GM08714 (cell line): Measurements from ENCODE around the gene COPS6.

ENCODE experiments used
- H3K4me3 ChIP-seq: fragments of 200-500 bp; sonication (Bioruptor generic); 2 replicates; pipeline ENCODE4 v1.5.1; 2014; ENCODE audit warnings: mild to moderate bottlenecking, low read length, inconsistent platforms
- ZNF274 ChIP-seq: IDR thresholded peaks from 2 replicates; pipeline ENCODE4 v1.6.1; 2012; ENCODE audit warnings: mild to moderate bottlenecking, low read depth, low read length

Gene COPS6

DNA sequence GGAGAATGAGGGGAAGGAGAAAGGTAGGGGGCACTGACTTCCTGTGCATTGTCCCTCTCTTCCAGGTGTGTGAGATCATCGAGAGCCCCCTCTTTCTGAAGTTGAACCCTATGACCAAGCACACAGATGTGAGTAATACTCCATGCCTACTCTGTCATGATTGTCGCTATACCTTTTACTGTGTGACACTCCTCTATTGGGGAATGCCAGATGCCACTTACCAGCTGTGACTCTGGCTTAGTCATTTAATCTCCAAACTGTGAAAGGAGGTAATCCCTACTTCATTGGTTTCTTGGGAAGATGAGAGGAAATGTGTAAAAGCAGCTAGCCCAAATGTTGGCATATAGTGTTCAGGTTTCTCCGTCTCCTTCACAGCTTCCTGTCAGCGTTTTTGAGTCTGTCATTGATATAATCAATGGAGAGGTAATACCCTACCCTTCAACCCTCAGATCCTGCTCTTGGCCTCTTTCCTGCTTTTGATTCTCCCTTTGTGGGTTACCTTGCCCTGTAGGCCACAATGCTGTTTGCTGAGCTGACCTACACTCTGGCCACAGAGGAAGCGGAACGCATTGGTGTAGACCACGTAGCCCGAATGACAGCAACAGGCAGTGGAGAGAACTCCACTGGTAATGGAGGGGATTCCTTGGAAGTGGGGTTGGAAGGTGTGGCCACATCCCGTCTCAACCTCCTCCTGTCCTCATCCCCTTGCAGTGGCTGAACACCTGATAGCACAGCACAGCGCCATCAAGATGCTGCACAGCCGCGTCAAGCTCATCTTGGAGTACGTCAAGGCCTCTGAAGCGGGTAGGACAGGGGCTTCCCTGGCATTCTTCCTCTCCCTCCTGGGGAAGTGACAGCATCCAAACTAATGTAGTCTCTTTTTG lies 2.0 kb downstream of the COPS6 start:
- no peak for TF ChIP-seq ZNF274
- no peak overlapping the region for H3K4me3 ChIP-seq

- no peak for TF ChIP-seq ZNF274
- H3K4me3 ChIP-seq: no peak overlapping the region
These were observed 2.8 kb downstream of the COPS6 start for GRCh38 chr7:100091411-100092181.

GRCh38 chr7:100093054-100093453 lies 4.3 kb downstream of the COPS6 start:
- TF ChIP-seq ZNF274: no peak
- H3K4me3 ChIP-seq: no peak overlapping the region

DNA sequence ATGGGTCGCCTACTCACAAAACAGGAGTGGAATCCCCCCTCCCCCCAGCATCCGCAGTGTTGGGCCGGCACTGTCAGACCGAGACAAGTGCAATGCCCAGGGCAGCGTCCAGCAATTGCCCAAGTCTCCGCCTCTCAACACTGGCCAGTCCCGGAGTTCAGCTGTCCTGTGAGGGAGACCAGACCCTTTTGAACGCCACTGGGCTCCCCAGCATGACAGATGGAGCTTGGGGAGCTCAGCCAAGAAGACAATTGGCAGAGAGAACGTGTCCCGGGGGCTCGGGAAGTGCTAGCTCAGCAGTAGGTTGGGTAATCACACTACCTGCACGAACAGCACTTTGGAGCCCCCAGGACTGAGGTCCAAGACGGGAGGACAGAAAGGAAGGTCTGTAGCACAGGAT lies 4.7 kb downstream of the COPS6 start:
- no peak for TF ChIP-seq ZNF274
- no peak overlapping the region for H3K4me3 ChIP-seq

GRCh38 chr7:100093925-100094486 lies 5.2 kb downstream of the COPS6 start:
- H3K4me3 ChIP-seq: no peak overlapping the region
- TF ChIP-seq ZNF274: no peak

DNA sequence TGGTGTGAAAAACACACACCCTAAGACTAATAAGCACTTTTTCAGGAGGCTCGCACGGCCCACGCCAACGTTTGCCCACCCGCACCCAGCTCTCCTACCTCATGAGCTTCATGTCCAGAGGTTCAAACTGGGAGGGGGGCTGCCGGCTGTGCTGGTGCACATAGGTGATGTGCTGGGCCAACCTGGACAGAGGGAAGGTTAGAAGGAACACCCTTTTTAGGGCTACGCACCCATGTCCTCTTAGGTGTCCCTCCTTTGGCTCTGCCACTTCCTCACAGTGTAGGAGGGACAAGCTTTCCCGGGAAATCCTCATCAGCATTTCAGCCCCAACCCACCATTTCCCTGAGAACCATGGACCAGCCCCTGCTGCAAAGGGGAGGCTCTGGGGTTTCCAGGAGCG lies 6.5 kb downstream of the COPS6 start:
- no peak for TF ChIP-seq ZNF274
- no peak overlapping the region for H3K4me3 ChIP-seq

GRCh38 chr7:100095704-100096103 lies 6.9 kb downstream of the COPS6 start:
- TF ChIP-seq ZNF274: no peak
- no peak overlapping the region for H3K4me3 ChIP-seq

- TF ChIP-seq ZNF274: no peak
- H3K4me3 ChIP-seq: no peak overlapping the region
These were observed 10.1 kb downstream of the COPS6 start for GRCh38 chr7:100098913-100099312.

DNA sequence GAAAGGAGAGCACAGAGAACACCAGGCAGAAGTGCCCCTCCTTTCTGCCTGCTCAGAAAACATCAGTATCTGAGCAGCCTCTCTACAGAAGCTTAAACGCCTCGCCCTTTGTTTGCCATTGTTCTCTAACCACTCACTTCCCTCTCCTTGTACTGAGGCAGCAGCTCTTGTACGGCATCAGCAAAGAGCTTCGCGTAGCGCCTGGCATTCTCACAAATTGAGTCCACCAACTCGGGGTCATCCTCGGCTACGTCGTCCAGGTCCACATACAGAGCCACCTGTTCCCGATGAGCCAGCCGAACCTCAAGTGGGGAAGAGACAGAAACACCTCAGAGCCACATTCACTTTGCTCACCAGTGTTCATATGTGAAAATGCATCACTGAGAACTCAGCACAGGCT lies 10.7 kb downstream of the COPS6 start:
- TF ChIP-seq ZNF274: no peak
- peak overlapping the region; percentile 88 for H3K4me3 ChIP-seq

- TF ChIP-seq ZNF274: no peak
- H3K4me3 ChIP-seq: peak overlapping the region; percentile 88
These were observed 11.7 kb downstream of the COPS6 start for GRCh38 chr7:100100420-100101015.

DNA sequence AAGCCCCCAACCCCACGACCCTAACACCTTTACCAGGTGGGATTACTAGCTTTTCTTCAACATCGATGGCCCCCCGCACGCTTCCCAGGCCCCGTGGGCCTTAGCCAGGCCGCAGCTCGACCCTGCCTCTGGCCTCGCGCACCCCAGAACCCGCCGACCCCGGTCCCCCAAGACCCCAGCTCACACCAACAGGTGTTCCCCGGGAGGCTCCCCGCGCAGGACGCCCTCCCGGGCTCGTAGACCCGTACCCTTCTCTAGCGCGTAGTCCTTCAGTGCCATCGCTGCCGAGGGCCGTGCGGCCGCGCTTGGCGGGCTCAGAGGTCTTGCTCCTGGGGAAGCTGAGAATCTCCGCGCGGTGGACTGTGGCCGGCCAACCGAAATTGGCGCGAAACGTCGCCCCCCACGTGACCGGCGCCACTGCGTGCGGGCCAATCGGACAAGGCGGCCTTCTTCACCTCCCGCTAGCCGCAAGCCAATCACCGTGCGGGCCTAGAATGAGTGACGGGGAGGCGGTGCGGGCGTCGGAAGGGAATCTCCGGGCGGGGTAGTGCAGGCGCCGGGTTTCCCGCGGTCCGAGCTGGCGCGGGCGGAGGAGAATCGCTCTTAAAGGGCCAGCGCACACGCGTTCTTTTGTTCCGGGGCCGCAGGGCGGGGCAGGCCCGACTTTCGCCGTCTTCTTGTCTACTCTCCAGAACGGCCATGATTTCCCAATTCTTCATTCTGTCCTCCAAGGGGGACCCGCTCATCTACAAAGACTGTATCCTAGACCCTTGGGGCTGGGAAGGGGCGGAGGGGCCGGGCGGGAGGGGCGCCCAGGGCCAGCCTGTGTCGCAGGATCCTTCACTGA lies 12.5 kb downstream of the COPS6 start, which contains the start of the genes AP4M1 and MCM7:
Gene AP4M1, plus strand, starts transcription at position 628 of the 847 bp plus-strand sequence. Its CDS starts 72 bp downstream, at position 700.
Gene MCM7, minus strand, starts transcription at position 382 of the 847 bp plus-strand sequence. Its CDS starts 103 bp downstream, at position 279.
- TF ChIP-seq ZNF274: no peak
- peak within 1 kb of the TSS; percentile 88 for H3K4me3 ChIP-seq

- H3K4me3 ChIP-seq: no peak overlapping the region
These were observed 14.4 kb downstream of the COPS6 start for GRCh38 chr7:100102950-100103840.

More at GRCh38 chr7:100102950-100103840, 14.4 kb downstream of the COPS6 start:
- no peak for TF ChIP-seq ZNF274
